ENCODE measurements around the gene DPEP2NB. TPM values are rescaled to one million over a fixed set of nuclear protein-coding genes. Genes with fewer than 3 reads are reported as not detected.

DPEP2NB gene
- total and polyA plus RNA-seq, 2 donors (not counting 3 experiments of a cell fraction or from before 2014, with no cell fraction given), result not detected

DNA sequence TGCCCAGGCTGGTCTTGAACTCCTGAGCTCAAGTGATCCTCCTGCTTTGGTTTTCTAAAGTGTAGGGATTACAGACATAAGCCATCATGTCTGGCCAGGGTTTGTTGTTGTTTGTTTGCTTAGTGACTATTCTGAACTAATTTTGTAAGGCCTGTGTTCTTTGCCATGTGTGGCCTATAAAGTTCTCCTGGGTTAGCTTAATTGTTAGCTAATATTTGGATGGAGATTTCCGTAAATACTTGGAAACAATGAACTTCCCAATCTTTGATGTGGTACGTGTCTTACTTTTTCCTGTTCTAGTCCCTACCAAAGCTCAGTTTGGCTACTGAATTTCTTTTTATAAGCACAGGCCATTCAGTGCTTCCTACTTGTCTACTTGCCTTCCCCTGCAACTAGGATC is 32.3 kb upstream of the DPEP2NB start:
- no peaks in the 10 kb centered on the region for H3K9me3 ChIP-seq (replicated peaks; ENCODE audit: control insufficient read depth, insufficient read depth, low read length)
- DNase-seq (ENCODE audit: low read depth, low spot score), result no peak
- H3K4me3 ChIP-seq (replicated peaks in 1 of 3; ENCODE audit: insufficient read depth in 1 of 3, low read depth in 1 of 3, low read length in 3 of 3), result no peak overlapping the region
- no peak for FAIRE-seq
- no peaks in the 10 kb centered on the region for H4K20me1 ChIP-seq (replicated peaks; ENCODE audit: control insufficient read depth, extremely low read depth, insufficient read depth, low read length)
- no peak overlapping the region for H3K4me2 ChIP-seq (ENCODE audit: insufficient read depth, low read length)
- H2AFZ ChIP-seq (ENCODE audit: low read depth, low read length), result no peak overlapping the region
- H3K36me3 ChIP-seq (ENCODE audit: control insufficient read depth in 2 of 2, extremely low read depth in 1 of 2, insufficient read depth in 2 of 2, low read length in 2 of 2), result peaks cover 2% of the 10 kb centered on the region in 2 experiments
- ChIA-PET POLR2A (no interaction called here), CTCF (no interaction called here)
- no peak overlapping the region for H3K27ac ChIP-seq (ENCODE audit: insufficient read depth, low read depth, low read length)
- TF ChIP-seq, protein P1, sequence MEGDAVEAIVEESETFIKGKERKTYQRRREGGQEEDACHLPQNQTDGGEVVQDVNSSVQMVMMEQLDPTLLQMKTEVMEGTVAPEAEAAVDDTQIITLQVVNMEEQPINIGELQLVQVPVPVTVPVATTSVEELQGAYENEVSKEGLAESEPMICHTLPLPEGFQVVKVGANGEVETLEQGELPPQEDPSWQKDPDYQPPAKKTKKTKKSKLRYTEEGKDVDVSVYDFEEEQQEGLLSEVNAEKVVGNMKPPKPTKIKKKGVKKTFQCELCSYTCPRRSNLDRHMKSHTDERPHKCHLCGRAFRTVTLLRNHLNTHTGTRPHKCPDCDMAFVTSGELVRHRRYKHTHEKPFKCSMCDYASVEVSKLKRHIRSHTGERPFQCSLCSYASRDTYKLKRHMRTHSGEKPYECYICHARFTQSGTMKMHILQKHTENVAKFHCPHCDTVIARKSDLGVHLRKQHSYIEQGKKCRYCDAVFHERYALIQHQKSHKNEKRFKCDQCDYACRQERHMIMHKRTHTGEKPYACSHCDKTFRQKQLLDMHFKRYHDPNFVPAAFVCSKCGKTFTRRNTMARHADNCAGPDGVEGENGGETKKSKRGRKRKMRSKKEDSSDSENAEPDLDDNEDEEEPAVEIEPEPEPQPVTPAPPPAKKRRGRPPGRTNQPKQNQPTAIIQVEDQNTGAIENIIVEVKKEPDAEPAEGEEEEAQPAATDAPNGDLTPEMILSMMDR (IDR thresholded peaks at IDR 0.05; ENCODE audit: extremely low read depth in 1 of 2, insufficient read depth in 1 of 2, low read depth in 1 of 2, low read length in 2 of 2), result no peak
- TF ChIP-seq JUN (IDR thresholded peaks at IDR 0.05; ENCODE audit: borderline replicate concordance, insufficient read depth, insufficient read length, low read depth) (no peak), MYC (IDR thresholded peaks at IDR 0.05; ENCODE audit: low read depth, low read length) (no peak), GATA2 (IDR thresholded peaks at IDR 0.05; ENCODE audit: insufficient read depth, insufficient read length, low read depth, low read length) (no peak), FOS (IDR thresholded peaks at IDR 0.05; ENCODE audit: borderline replicate concordance, insufficient read depth, low read length) (no peak), EZH2 (IDR thresholded peaks at IDR 0.05; ENCODE audit: borderline replicate concordance, low read depth, low read length, severe bottlenecking) (no peak), POLR2AphosphoS5 (IDR thresholded peaks at IDR 0.05; ENCODE audit: insufficient read depth, low read depth, low read length) (no peak), POLR2A (IDR thresholded peaks at IDR 0.05; ENCODE audit: low read depth, low read length) (no peak)
- TF ChIP-seq, protein P2, sequence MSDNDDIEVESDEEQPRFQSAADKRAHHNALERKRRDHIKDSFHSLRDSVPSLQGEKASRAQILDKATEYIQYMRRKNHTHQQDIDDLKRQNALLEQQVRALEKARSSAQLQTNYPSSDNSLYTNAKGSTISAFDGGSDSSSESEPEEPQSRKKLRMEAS (IDR thresholded peaks at IDR 0.05; ENCODE audit: insufficient read depth, insufficient read length), result no peak
- no peaks in the 10 kb centered on the region for H3K79me2 ChIP-seq (ENCODE audit: control insufficient read depth, insufficient read depth, low read length)
- intact Hi-C loops (cut with micrococcal nuclease) (loop anchor here (1.0 kb wide), 1 partner anchor 181 kb away; no protein-coding TSS in a partner anchor), dilution Hi-C loops (cut with MboI; ENCODE audit: extremely low pct_ligation_motif_present, low sequenced_read_pairs) (no loop called here)
- no peaks in the 10 kb centered on the region for H3K27me3 ChIP-seq (ENCODE audit: control insufficient read depth in 2 of 2, insufficient read depth in 2 of 2, low read length in 2 of 2)
- no peaks in the 10 kb centered on the region for H3K4me1 ChIP-seq (ENCODE audit: control insufficient read depth, extremely low read depth, insufficient read depth, low read length)
- H3K9ac ChIP-seq (replicated peaks; ENCODE audit: extremely low read depth, insufficient read depth, low read length), result no peak overlapping the region
- no TSS peak for BruUV-seq (replicated peaks)
- H3K9me1 ChIP-seq (replicated peaks; ENCODE audit: control insufficient read depth, extremely low read depth, insufficient read depth, low read length), result no peaks in the 10 kb centered on the region

Data from endothelial cell of umbilical vein (primary cell).